GM21717 (cell line): ENCODE results near the gene TULP4.

Experiments used
- ATAC-seq: cut with Tn5 transposase; IDR thresholded peaks from one replicate; pipeline ENCODE4 v1.9.1; 2021; ENCODE audit warnings: mild to moderate bottlenecking, moderate library complexity; ENCODE audit not compliant: unreplicated experiment

The TULP4 gene

DNA sequence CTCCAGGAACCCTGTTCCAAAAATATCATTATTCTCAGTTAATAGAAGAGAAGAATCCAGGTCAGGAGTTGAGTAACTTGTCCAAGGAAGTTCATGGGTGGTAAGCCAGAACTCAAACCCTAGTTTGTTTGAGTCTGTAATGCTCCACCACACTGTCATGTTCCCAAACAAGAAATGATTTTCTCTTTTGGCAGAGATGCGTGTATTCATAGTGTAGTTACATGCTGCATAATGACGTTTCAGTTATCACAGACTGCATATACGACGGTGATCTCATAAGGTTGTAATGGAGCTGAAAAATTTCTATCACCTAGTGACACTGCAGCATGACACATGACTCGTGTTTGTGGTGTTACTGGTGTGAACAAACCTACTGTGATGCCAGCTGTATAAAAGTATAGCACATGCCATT, 102.6 kb downstream of the TULP4 start:
- ATAC-seq, result no peak

DNA sequence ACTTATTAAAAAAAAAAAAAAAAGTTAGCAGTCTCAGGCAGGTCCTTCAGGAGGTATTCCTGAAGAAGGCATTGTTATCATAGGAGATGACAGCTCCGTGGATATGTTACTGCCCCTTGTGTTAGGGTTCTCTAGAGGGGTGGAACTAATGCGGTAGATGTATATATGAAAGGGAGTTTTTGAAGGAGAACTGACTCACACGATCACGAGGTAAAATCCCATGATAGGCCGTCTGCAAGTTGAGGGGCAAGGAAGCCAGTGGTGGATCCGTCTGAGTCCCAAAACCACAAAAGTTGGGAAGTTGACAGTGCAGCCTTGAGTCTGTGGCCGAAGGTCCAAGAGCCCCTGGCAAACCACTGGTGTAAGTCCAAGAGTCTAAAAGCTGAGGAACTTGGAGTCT, 103.4 kb downstream of the TULP4 start:
- no peak for ATAC-seq

DNA sequence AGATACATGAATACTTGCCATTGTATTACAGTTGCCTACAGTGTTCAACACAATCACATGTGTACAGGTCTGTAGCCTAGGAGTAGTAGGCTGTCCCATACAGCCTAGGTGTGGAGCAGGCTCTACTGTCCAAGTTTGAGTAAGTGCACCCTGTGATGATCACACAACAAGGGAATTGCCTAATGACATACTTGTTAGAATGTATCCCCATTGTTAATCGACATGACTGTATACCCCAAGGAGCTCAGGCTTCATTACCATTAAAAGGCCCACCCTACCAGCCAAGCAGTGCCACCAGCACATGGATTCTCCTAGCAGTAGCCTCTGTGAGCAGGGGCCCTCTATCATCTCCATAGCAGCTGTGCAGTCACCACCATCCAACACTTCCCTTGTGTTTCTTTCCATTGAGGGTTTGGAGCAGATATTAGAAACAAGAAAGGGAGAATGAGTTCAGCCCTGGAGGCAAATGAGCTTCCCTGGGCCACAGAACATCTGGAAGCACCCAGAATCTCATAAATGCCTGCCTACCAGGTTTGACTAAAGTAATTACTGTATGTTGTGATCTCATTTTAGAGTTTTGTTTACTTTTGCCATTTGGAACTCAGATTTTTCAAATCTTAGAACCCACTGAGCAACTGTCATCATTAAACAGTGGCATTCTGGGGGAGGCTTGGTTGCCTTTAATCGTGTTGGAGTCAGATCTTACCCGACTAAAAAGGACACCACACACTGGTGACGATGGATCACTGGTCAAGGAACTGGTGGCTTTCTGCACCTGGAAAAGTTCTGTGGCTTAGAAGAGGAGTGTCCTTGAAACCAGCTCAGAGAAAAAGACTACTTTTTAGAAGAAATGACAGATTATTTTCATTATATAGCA, 104.9 kb downstream of the TULP4 start:
- ATAC-seq, result no peak

DNA sequence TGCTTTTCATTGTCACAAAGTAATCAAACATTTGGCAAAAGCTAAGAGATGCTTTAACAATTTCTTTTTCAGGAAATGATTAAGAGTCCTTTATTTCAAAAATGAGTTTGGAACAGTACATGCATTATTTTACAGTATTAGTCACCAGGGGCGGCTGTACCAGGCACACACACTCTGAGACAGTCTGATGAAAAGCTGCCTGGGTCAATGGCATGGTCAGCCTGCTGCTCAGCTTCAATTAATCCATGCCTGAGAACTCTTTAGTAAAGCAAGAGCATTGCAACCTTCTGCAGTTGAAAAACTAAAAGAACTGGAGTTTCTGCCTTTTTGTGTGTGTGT, 105.5 kb downstream of the TULP4 start:
- ATAC-seq, result no peak

DNA sequence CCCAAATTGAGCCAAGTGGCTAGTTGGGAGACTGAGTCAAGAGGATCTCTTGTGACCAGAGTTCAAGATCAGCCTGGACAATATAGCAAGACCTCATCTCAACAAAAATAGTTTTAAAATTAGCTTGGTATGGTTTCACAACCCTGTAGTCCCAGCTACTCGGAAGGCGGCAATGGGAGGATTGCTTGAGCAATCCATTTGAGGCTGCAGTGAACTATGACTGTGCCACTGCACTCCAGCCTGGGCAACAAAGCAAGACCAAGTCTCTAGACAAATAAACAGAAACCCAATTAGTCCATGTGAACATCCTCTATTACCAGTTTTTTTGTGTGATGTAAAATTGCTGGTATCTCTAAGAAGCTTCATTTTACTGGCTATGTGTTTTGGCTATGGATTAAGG, 106.2 kb downstream of the TULP4 start:
- no peak for ATAC-seq

DNA sequence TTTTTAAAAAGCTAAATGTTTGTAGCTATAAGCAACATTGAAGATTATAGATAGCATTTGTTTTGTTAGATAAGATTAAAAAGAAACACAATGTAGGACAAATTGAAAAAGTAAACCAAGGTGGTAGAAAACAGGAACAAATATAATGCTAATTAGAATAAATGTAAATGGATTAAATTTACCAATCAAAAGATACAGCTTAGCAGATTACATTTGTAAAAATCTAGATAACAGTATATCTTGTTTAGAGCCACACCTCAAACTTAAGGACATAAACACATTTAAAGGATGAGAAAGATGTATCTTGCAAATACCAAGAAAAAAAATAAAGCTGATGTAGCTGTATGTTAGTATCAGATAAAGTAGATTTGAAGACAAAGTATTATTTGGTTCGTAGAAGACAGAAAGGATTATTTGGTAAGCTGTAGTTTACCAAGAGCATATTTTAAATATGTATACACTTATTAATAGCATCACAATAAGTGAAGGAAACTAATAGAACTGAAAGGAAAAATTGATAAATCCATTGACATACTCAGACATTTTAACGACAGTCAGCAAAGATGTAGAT, 107.2 kb downstream of the TULP4 start:
- no peak for ATAC-seq

DNA sequence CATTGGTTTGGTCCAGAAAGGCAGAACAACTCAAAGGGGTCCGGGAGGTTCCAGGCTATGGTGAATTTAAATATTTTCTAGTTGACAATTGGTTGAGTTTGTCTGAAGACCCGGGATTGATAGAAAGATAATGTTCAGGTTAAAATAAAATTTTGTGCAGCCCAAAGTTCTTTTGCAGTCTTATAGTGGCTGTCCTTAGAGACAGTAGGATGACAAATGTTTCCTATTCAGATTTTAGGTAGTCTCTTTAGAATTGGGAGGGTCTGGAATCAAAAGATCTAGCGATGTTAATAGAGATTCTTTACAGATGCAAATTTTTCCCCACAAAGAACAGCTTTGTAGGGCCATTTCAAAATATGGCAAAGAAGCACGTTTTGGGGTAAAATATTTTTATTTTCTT, 109.1 kb downstream of the TULP4 start:
- ATAC-seq, result no peak

DNA sequence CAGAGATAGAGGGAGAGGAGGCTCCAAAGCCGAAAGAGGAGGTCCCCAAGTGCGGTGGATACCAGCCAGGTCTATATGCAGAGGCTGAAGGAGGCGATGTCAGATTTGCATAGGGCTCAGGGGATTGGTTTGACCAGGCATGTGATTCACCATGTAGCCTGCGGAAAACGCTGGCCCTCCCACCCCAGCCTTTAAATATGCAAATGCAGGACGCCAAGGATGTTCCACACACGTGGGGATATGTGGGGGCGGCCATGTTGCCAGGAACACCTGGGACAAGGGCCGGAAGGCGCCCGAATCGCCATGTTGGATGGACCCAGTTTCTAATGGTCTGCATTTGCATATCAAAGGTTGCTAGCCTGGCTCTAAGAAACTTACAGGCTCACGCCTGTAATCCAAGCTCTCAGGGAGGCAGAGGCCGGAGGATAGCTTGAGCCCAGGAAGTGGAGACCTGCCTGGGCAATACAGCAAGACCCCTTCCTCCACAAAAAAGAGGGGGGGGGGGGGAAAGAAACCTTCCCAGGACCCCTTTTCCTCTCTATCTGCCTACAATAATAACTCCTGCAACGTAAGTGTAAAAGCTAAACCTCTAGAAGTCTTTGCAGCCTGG, 110.5 kb downstream of the TULP4 start:
- ATAC-seq, result no peak

DNA sequence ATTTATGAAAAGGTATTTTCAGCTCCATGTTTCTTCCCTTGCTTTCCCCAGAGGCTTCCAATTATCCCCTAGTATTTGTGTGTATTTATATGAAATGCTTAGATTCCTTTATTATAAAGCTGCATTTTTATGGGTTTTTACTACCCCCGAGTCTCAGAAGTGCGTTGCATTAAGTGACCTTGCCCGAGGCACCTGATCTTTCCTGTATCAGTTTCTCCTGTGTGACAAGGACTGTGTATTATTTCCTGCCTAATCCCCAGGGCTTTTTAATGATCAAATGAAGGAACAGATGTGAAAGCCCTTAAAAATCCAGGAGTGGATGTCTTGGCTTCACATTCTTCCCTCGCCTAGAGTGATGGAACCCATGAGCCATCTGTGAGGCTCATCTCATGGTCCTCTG, 118.8 kb downstream of the TULP4 start:
- no peak for ATAC-seq

DNA sequence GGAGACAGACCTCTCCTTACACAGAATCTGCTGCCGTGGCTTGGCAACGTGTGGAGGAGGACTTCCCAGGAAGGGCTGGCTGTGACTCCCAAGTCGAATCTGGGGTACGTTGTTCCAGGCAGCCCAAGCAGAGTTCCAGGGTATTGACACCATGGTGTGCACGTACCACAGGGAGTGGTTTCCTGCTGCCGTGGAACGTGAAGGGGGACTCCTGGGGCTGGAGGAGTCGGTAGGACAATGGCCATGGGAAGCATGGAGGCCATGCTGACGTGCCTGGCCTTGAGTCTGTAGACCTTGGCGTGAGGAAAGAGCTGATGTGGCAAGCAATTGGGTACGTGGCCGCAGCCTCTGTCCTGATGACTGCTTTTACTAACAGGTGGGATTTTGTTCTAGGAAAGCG, 119.3 kb downstream of the TULP4 start:
- ATAC-seq, result no peak

DNA sequence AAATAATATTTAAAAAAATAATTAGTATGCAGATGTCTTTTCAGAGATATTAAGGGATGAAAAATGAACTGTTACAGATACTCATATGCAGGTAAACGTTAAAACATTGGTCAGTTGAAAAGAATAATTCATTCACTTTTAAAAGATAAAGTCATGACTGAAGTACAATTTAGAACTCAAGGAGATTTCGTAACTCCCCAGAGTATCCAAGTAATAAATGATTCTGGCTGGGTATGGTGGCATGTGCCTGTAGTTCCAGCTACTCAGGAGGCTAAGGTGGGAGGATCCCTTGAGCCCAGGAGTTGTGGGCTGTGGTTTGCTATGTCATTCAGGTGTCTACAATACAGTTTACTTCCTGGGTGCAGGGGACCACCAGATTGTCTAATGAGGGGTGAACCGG, 125.3 kb downstream of the TULP4 start:
- no peak for ATAC-seq

DNA sequence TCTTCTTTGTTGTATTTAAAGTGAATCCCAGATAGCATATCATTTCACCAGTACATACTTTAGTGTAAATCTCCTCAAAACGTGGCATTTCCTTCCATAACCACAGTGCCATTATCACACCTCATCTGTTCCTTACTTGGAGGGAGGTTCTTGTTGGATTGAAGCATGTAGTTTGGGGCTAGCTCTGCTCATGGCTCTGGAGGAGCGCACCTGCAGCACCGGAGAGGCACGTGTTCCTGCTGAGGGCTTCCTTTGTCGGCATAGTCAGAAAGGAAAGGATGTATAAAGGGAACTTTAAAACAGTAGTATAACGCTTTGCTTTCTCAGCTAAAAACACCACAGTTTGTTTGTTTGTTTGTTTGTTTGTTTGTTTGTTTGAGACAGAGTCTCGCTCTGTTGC, 126.0 kb downstream of the TULP4 start:
- ATAC-seq, result no peak

DNA sequence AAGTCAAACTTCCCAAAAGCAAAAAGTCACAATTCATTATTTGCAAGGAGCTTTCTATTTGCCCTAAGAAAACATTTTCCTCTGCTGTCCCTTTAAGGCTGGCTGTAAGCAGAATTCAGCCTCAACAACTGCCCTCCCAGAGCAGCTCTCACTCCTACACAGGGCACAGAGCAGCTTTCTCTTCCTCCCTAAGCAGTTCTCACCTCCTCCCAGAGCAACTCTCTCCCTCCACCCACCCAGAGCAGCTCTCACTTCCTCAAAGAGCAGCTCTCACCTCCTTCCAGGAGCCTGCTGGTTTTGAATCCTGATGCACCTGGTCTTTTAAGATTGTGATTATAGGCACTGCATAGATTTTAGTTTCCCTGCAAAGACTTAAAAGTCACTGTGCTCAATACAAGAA, 127.0 kb downstream of the TULP4 start:
- ATAC-seq, result peak; percentile 98

DNA sequence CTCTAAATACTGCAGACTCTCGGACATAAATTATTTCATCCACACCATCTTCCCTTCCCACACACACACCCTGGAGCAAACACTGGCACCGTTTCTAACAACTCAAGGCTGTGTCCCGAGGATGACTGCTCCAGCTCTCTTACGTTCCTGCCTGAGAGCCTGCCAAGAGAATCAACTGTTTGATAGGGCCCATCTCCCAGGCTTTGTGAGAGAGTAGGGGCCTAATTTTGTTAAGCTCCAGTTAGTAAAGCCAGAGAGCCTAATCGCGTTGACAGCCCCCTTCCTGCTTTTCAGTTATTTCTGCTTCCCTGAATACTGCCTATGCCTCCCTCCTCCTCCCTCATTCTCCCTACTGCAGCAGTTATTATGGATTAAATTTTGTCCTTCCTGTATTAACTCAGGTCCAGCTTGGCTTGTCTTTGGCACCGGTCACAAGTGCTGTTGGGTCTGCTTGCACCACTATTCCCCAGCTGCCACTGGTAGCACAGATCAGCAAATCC, 129.5 kb downstream of the TULP4 start:
- ATAC-seq, result no peak

DNA sequence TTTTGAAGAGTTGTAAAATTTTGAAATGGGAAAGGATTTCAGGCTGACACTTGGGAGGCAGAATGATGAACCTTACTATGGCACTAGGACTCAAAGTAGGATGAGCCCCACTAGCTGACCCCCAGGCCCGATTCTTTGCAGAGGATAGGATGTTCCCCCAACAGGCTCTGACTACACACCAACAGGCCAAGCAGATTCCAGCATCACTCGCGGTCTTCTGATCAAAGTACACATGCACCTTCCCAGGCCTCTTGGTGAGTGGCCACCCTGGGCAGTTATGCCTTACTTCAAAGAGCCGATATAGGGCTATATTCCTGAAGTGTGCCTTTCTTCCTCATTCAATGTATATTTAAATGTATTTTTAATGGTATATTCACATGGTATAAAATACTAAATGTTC, 130.0 kb downstream of the TULP4 start:
- ATAC-seq, result no peak

DNA sequence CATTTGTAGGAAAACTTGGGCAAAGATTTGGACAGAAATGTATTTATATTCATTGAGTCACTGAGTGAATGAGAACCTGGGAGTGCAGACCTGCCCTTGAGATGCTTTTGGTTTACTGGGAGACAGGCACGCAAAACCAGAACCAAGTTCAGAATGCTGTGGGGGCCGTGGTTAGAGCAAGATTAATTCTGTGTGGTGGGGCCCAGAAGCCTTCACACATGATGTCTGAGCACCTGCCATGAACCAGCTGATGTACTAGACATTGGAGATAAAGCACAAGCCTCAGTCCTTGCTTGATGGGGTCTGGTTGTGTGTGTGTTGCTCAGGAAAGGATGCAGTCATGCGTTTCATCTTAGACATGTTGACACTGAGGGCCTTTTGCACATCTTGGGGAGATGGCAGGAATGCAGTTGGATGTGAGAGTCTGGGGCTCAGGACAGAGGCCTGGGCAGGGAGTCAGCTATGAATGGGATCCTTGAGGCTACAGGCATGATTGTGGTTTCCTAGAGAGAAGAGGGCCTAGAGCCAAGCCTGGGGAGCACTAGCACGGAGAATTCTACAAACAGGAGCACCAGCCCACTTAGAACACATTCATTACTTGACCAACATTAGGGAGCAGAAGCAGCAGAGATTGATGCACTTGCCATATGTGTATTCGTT, 133.3 kb downstream of the TULP4 start:
- no peak for ATAC-seq

DNA sequence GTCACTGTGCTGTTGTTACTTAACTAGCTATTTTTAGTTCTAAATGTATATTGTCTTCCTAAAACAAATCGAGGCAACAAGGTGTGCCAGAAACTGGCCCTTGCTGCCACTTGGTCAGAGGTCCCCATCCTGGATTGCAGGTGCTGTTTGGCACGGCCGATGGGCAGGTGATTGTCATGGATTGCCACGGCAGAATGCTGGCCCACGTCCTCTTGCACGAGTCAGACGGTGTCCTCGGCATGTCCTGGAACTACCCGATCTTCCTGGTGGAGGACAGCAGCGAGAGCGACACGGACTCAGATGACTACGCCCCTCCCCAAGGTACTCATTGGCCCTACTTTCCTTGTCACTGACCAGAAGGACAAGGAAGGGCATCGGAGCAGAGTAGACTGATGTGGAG, 136.6 kb downstream of the TULP4 start:
- no peak for ATAC-seq

DNA sequence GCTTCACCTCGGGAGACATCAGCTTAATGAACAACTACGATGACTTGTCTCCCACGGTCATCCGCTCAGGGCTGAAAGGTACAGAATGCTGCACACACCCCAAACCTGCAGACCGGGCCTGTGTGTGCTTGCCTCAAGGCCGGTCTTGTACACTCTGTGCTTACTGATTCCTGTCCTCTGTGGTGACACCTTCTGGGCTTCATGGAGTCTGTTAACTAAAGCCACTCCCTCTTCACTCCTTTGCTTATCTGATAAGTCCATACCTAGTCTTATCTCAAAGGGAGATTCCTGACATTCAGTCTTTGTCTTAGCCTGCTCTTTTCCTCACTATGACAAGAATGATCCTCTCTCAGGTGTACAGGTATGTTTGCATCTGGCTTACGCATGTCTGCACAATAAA, 139.9 kb downstream of the TULP4 start:
- ATAC-seq, result no peak

DNA sequence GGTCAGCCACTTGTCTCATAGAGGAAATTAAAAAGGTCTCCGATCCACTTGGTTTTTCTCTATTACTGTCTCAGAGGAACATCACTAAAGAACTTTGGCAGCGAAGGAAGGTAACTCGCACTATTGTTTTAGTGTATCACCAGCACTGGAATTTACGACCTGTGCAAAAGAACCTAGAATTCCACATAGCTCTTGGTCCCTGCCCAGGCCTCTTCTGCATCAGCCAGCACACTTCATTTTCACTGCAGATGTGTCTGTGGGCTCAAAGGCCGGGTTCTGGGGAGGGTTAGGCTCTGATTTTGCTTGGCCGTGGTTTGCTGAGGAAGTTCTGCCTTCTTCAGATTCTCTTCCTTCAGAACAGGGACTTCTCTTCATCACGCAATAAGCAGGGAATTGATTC, 144.9 kb downstream of the TULP4 start:
- no peak for ATAC-seq

DNA sequence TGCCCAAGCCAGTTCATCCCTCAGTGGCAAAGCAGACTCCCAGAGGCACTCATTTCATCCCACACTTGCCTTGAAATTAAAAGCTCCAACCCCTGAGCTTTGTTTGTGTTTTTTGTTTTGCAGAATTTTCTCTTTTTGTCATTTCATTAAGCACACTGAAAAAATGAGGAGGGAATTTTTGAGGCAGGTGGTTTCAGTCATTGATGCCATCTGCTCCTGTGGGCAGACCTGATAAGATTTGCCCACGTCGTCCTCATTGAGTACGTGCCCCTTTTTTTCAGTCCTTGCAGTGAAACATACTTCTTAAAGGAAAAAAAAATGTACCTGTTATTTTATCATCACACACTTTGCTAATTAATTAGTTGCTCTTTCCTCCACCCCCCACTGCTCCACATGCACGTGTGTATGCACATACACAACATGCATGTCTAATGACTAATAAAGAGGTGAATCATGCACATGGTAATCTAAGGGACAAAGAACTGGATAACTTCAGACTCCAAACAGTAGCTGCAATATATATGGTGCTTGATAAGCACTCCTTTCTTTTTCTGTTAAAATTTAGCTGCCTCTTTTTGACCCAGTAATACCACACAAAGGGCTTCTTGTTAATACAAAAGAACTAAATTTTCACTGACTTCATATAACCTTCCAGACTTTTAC, 145.5 kb downstream of the TULP4 start:
- ATAC-seq, result no peak

DNA sequence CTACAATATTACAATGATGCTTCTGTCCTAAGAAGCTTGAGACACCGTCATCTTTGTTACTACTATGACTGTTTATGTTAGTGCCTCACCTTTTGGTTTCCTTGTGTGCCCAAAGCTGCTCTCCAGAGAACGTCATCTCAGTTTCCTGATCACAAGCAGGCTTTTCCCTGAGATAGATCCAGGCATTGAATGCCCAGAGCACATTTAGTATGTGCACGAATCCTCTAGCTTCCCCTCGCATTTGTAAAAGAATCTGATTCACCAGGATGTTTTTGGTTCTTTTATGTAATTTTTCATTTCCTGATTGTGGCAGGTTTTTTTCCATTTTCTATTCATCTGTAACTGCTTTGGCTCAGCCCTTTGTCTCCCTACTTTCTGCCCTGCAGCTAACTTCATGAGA, 147.5 kb downstream of the TULP4 start:
- no peak for ATAC-seq
